HEK293 (cell line): Measurements from ENCODE around the gene ERBB2.

Source experiments
- CTCF ChIA-PET: fragments of 350-600 bp; formaldehyde crosslinking; extraction: SDS; loops from one replicate; lab custom pipeline; 2021; ENCODE audit warnings: antibody characterized with exemption; lab: Yijun Ruan, JAX
- POLR2A ChIA-PET: fragments of 300-600 bp; formaldehyde crosslinking; extraction: SDS; loops from one replicate; lab custom pipeline; 2020; ENCODE audit warnings: antibody characterized with exemption, inconsistent platforms; lab: Yijun Ruan, JAX
- H3K27ac ChIP-seq: fragments of 200-500 bp; sonication (Bioruptor generic); 2 replicates; pipeline ENCODE4 v1.5.1; 2014; ENCODE audit warnings: low read depth, low read length, control low read depth, inconsistent platforms; ENCODE audit errors: extremely low read depth
- H3K36me3 ChIP-seq, 2 experiments: fragments of 200-500 bp in 1 of 2; sonication (Bioruptor generic) in 1 of 2; 1 replicate in 1 of 2; 2 replicates in 1 of 2; pipeline ENCODE4 v1.5.1; 2014 to 2017; ENCODE audit warnings: inconsistent platforms in 2 of 2, low read length in 2 of 2; ENCODE audit not compliant: control insufficient read depth in 2 of 2, insufficient read depth in 1 of 2
- H3K4me1 ChIP-seq: fragments of 200-500 bp; sonication (Bioruptor generic); 2 replicates; pipeline ENCODE4 v1.5.1; 2014; ENCODE audit warnings: mild to moderate bottlenecking, low read length, inconsistent platforms; ENCODE audit not compliant: control insufficient read depth, insufficient read depth
- H3K4me3 ChIP-seq: 2 replicates; pipeline ENCODE4 v1.5.1; 2011; ENCODE audit warnings: low read depth, mild to moderate bottlenecking, control low read depth, low read length, moderate library complexity
- H3K9me3 ChIP-seq: fragments of 200-500 bp; sonication (Bioruptor generic); 2 replicates; pipeline ENCODE4 v1.5.1; 2014; ENCODE audit warnings: low read depth, low read length, inconsistent platforms; ENCODE audit not compliant: control insufficient read depth, insufficient read depth
- GLI4 ChIP-seq: fragments of 450-650 bp; formaldehyde crosslinking; IDR thresholded peaks from 2 replicates; pipeline ENCODE4 v1.5.1; 2016; ENCODE audit warnings: missing biosample characterization, missing genetic modification characterization
- GLIS2 ChIP-seq: fragments of 450-650 bp; formaldehyde crosslinking; IDR thresholded peaks from 2 replicates; pipeline ENCODE4 v1.5.1; 2016; ENCODE audit warnings: missing biosample characterization, missing genetic modification characterization
- HOXC10 ChIP-seq: sonication (generic); formaldehyde crosslinking; IDR thresholded peaks from 2 replicates; pipeline ENCODE4 v1.8.1; 2023; ENCODE audit warnings: mild to moderate bottlenecking, missing genetic modification reagents
- KLF16 ChIP-seq: fragments of 450-650 bp; formaldehyde crosslinking; IDR thresholded peaks from 2 replicates; pipeline ENCODE4 v1.5.1; 2017; ENCODE audit warnings: missing biosample characterization, missing genetic modification characterization
- KLF7 ChIP-seq: fragments of 450-650 bp; formaldehyde crosslinking; IDR thresholded peaks from 2 replicates; pipeline ENCODE4 v1.5.1; 2016; ENCODE audit warnings: missing biosample characterization, missing genetic modification characterization, borderline replicate concordance
- MEIS1 ChIP-seq: sonication (generic); formaldehyde crosslinking; IDR thresholded peaks from 2 replicates; pipeline ENCODE4 v1.8.1; 2022; ENCODE audit warnings: missing genetic modification reagents, mild to moderate bottlenecking, borderline replicate concordance
- ZBTB20 ChIP-seq: fragments of 450-650 bp; formaldehyde crosslinking; IDR thresholded peaks from 2 replicates; pipeline ENCODE4 v1.5.1; 2016; ENCODE audit warnings: missing biosample characterization, missing genetic modification characterization
- ZNF10 ChIP-seq: fragments of 450-650 bp; formaldehyde crosslinking; IDR thresholded peaks from 2 replicates; pipeline ENCODE4 v1.5.1; 2017; ENCODE audit warnings: missing biosample characterization, missing genetic modification characterization
- ZNF140 ChIP-seq: fragments of 450-650 bp; formaldehyde crosslinking; IDR thresholded peaks from 2 replicates; pipeline ENCODE4 v1.5.1; 2016; ENCODE audit warnings: missing biosample characterization, missing genetic modification characterization
- ZNF274 ChIP-seq, 2 experiments: fragments of 200-500 bp in 1 of 2; fragments of 450-650 bp in 1 of 2; sonication (Bioruptor generic) in 1 of 2; formaldehyde crosslinking in 1 of 2; IDR thresholded peaks; 2 replicates each; pipeline versions ENCODE4 v1.5.1 to v1.6.1; 2014 to 2016; ENCODE audit warnings: borderline replicate concordance in 1 of 2, inconsistent platforms in 1 of 2, low read length in 1 of 2, missing biosample characterization in 1 of 2, missing genetic modification characterization in 1 of 2
- ZNF404 ChIP-seq: fragments of 450-650 bp; formaldehyde crosslinking; IDR thresholded peaks from 2 replicates; pipeline ENCODE4 v1.5.1; 2017; ENCODE audit warnings: missing biosample characterization, missing genetic modification characterization
- ZNF555 ChIP-seq: fragments of 450-650 bp; formaldehyde crosslinking; conservative IDR thresholded peaks from 2 replicates; pipeline ENCODE4 v1.5.1; 2017; ENCODE audit warnings: missing biosample characterization, mild to moderate bottlenecking, missing genetic modification characterization, inconsistent platforms
- ZNF624 ChIP-seq: fragments of 450-650 bp; formaldehyde crosslinking; IDR thresholded peaks from 2 replicates; pipeline ENCODE4 v1.5.1; 2017; ENCODE audit warnings: missing biosample characterization, missing genetic modification characterization
- ZNF785 ChIP-seq: fragments of 450-650 bp; formaldehyde crosslinking; IDR thresholded peaks from 2 replicates; pipeline ENCODE4 v1.5.1; 2016; ENCODE audit warnings: missing biosample characterization, missing genetic modification characterization
- ZSCAN16 ChIP-seq: fragments of 450-650 bp; formaldehyde crosslinking; IDR thresholded peaks from 2 replicates; pipeline ENCODE4 v1.5.1; 2016; ENCODE audit warnings: missing biosample characterization, missing genetic modification characterization
- TF ChIP-seq, protein P1 (sequence below): fragments of 450-650 bp; formaldehyde crosslinking; IDR thresholded peaks from 2 replicates; pipeline ENCODE4 v1.5.1; 2016; ENCODE audit warnings: missing biosample characterization, missing genetic modification characterization

The ERBB2 gene

GRCh38 chr17:39776252-39776651 lies 76.4 kb downstream of the ERBB2 start (continued):
- TF ChIP-seq ZSCAN16 (no peak), KLF7 (no peak), ZBTB20 (tag by site-specific recombination) (no peak), MEIS1 (CRISPR knock-in tag) (no peak), KLF16 (tag by site-specific recombination) (no peak)
- TF ChIP-seq, protein P1, sequence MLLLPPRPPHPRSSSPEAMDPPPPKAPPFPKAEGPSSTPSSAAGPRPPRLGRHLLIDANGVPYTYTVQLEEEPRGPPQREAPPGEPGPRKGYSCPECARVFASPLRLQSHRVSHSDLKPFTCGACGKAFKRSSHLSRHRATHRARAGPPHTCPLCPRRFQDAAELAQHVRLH = no peak

GRCh38 chr17:39777534-39778365 lies 77.9 kb downstream of the ERBB2 start:
- H3K27ac ChIP-seq = no peak overlapping the region

More at GRCh38 chr17:39777534-39778365, 77.9 kb downstream of the ERBB2 start:
- POLR2A ChIA-PET = no interaction called here
- Histone ChIP-seq H3K4me1 (peaks cover 4% of the 10 kb centered on the region), H3K9me3 (no peaks in the 10 kb centered on the region), H3K4me3 (no peak overlapping the region), H3K36me3 (no peaks in the 10 kb centered on the region)
- CTCF ChIA-PET = interaction anchor here (0.5 to 1.2 kb wide), 3 partner anchors 36 to 143 kb away, joined by 3 to 5 read pairs (median 3); no protein-coding TSS in a partner anchor
- TF ChIP-seq ZNF785 (no peak), ZNF624 (no peak), GLI4 (tag by site-specific recombination) (no peak), HOXC10 (CRISPR knock-in tag) (no peak), ZNF555 (tag by site-specific recombination) (no peak), ZNF10 (no peak), ZNF274 (IDR thresholded peaks at IDR 0.05; ENCODE audit: low read length) (no peak), ZNF274 (tag by site-specific recombination; IDR thresholded peaks at IDR 0.05; ENCODE audit: borderline replicate concordance) (no peak), KLF16 (tag by site-specific recombination) (no peak), ZNF140 (tag by site-specific recombination) (no peak), ZNF404 (tag by site-specific recombination) (no peak), GLIS2 (no peak)
